ENCODE data around the gene IER2.

IER2 gene

GRCh38 chr19:13152974-13153568, 2.9 kb downstream of the IER2 start:
- Histone ChIP-seq H3K4me1 (peaks cover 12% of the 10 kb centered on the region), H2AFZ (peak overlapping the region; percentile 62), H3K27ac (peak overlapping the region; percentile 100), H3K4me3 (ENCODE audit: low read depth, low read length) (peak overlapping the region; percentile 98), H3K36me3 (ENCODE audit: control insufficient read depth, insufficient read depth, low read length) (peaks cover 3% of the 10 kb centered on the region), H3K9me3 (ENCODE audit: control insufficient read depth, low read length) (no peaks in the 10 kb centered on the region), H3K9ac (peak overlapping the region; percentile 96), H3K4me2 (ENCODE audit: low read length) (peak overlapping the region; percentile 99), H3K79me2 (peaks cover 13% of the 10 kb centered on the region), H3K27me3 (ENCODE audit: control insufficient read depth, insufficient read depth, low read length) (no peaks in the 10 kb centered on the region)
- TF ChIP-seq CTCF (IDR thresholded peaks at IDR 0.05): peak; percentile 22

- Histone ChIP-seq H3K27me3 (ENCODE audit: control insufficient read depth, insufficient read depth, low read length) (no peaks in the 10 kb centered on the region), H3K4me3 (ENCODE audit: low read depth, low read length) (peak overlapping the region; percentile 98), H3K79me2 (peaks cover 13% of the 10 kb centered on the region), H3K4me2 (ENCODE audit: low read length) (peak overlapping the region; percentile 99), H3K36me3 (ENCODE audit: control insufficient read depth, insufficient read depth, low read length) (peaks cover 3% of the 10 kb centered on the region), H3K27ac (peak overlapping the region; percentile 100), H3K9me3 (ENCODE audit: control insufficient read depth, low read length) (no peaks in the 10 kb centered on the region), H2AFZ (no peak overlapping the region), H3K9ac (peak overlapping the region; percentile 96), H3K4me1 (peaks cover 12% of the 10 kb centered on the region)
- no peak for TF ChIP-seq CTCF (IDR thresholded peaks at IDR 0.05)
Measured at GRCh38 chr19:13153569-13154240, 3.5 kb downstream of the IER2 start.

- no peak for TF ChIP-seq CTCF (IDR thresholded peaks at IDR 0.05)
- Histone ChIP-seq H3K79me2 (peaks cover 13% of the 10 kb centered on the region), H3K9ac (peak overlapping the region; percentile 96), H3K4me1 (peaks cover 12% of the 10 kb centered on the region), H3K27ac (peak overlapping the region; percentile 100), H3K4me3 (ENCODE audit: low read depth, low read length) (peak overlapping the region; percentile 98), H3K9me3 (ENCODE audit: control insufficient read depth, low read length) (no peaks in the 10 kb centered on the region), H3K27me3 (ENCODE audit: control insufficient read depth, insufficient read depth, low read length) (no peaks in the 10 kb centered on the region), H3K36me3 (ENCODE audit: control insufficient read depth, insufficient read depth, low read length) (peaks cover 3% of the 10 kb centered on the region), H2AFZ (no peak overlapping the region), H3K4me2 (ENCODE audit: low read length) (peak overlapping the region; percentile 99)
Measured at GRCh38 chr19:13154241-13154778, 4.1 kb downstream of the IER2 start.

GRCh38 chr19:13154911-13155471, 4.8 kb downstream of the IER2 start:
- Histone ChIP-seq H3K4me3 (ENCODE audit: low read depth, low read length) (peak overlapping the region; percentile 98), H3K9me3 (ENCODE audit: control insufficient read depth, low read length) (no peaks in the 10 kb centered on the region), H3K36me3 (ENCODE audit: control insufficient read depth, insufficient read depth, low read length) (peaks cover 3% of the 10 kb centered on the region), H3K4me1 (peaks cover 12% of the 10 kb centered on the region), H3K4me2 (ENCODE audit: low read length) (peak overlapping the region; percentile 99), H3K9ac (peak overlapping the region; percentile 96), H2AFZ (no peak overlapping the region), H3K27ac (peak overlapping the region; percentile 100), H3K79me2 (peaks cover 13% of the 10 kb centered on the region), H3K27me3 (ENCODE audit: control insufficient read depth, insufficient read depth, low read length) (no peaks in the 10 kb centered on the region)
- no peak for TF ChIP-seq CTCF (IDR thresholded peaks at IDR 0.05)

Data from parathyroid adenoma (tissue), 2 donors.